ENCODE measurements around the gene CDC42BPA. TPM values are rescaled to one million over a fixed set of nuclear protein-coding genes. Genes with fewer than 3 reads are reported as not detected.

Gene CDC42BPA
- polyA plus RNA-seq, 6 donors from 2014 or later: 0.03 to 0.74 (median 0.48) TPM; not detected in 2

GRCh38 chr1:227311389-227312001 is 6.8 kb downstream of the CDC42BPA start:
- no peak overlapping the region for H3K4me3 Mint-ChIP-seq
- peaks cover 0 to 3% (median 0%) of the 10 kb centered on the region in 7 donors for H3K9me3 Mint-ChIP-seq
- no peak overlapping the region for H3K27ac Mint-ChIP-seq
- peaks cover 0 to 4% (median 0%) of the 10 kb centered on the region in 3 donors for H3K4me1 Mint-ChIP-seq
- ATAC-seq (ENCODE audit: low read depth in 2 of 2) (no peak), DNase-seq (no peak)
- H3K36me3 Mint-ChIP-seq: no peaks in the 10 kb centered on the region
- H3K27me3 Mint-ChIP-seq: peaks cover 23 to 46% (median 26%) of the 10 kb centered on the region in 3 donors

DNA sequence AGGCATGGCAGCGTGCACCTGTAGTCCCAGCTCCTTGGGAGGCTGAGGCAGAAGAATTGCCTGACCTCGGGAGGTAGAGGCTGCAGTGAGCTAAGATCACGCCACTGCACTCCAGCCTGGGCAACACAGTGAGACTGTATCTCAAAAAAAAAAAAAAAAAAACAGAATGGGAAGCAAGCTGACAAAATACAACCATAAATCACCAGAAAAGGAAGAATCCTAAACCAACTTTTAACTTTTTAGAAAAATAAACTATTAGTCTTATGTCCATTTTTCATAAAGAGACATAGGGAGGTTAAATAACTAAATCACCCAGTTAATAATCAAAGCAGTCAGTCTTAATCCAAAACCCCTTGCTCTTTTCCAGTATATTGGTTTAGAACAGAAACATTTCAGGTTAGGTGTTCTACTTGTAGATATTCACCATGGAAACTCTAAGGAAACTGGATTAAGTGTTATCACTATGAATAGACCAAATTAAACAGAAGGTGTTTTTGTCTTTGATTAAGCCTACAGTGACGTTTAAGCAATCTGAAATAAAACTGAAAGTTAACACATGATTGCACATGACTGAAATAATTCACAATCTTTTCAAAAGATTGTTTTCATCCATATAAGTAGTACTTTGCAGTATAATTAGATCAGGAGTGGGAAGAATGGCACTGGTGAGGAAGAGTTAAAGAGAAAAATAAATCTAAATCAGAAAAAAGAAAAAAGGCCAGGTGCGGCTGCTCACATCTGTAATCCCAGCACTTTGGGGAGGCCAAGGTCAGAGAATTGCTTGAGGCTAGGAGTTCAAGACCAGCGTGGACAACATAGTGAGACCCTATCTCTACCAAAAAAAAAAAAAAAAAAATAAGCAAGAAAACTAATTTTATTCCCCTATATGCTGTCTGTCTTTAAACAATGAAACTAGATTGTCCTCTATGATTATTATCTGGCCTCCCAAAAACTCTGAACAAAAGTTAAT is 9.6 kb downstream of the CDC42BPA start:
- Mint-ChIP-seq H3K9me3 (peaks cover 0 to 3% (median 0%) of the 10 kb centered on the region in 7 donors), H3K4me1 (peaks cover 0 to 4% (median 0%) of the 10 kb centered on the region in 3 donors), H3K4me3 (no peak overlapping the region), H3K36me3 (no peaks in the 10 kb centered on the region), H3K27me3 (peaks cover 13 to 24% (median 17%) of the 10 kb centered on the region in 3 donors), H3K27ac (no peak overlapping the region)
- no peak for ATAC-seq (ENCODE audit: low read depth in 2 of 2)
- no peak for DNase-seq

- H3K27me3 Mint-ChIP-seq: peaks cover 8 to 12% (median 11%) of the 10 kb centered on the region in 3 donors
These were observed 11.6 kb downstream of the CDC42BPA start for GRCh38 chr1:227306689-227307088.

GRCh38 chr1:227305894-227306626 is 12.2 kb downstream of the CDC42BPA start:
- Mint-ChIP-seq H3K27me3 (peaks cover 4 to 8% (median 6%) of the 10 kb centered on the region in 3 donors), H3K4me3 (no peak overlapping the region), H3K9me3 (peaks cover 0 to 3% (median 0%) of the 10 kb centered on the region in 7 donors), H3K36me3 (no peaks in the 10 kb centered on the region), H3K27ac (no peak overlapping the region), H3K4me1 (peaks cover 0 to 4% (median 0%) of the 10 kb centered on the region in 3 donors)
- no peak for DNase-seq
- ATAC-seq (ENCODE audit: low read depth in 2 of 2): no peak

More at GRCh38 chr1:227306689-227307088, 11.6 kb downstream of the CDC42BPA start:
- H3K27ac Mint-ChIP-seq: no peak overlapping the region
- H3K36me3 Mint-ChIP-seq: no peaks in the 10 kb centered on the region
- H3K4me3 Mint-ChIP-seq: no peak overlapping the region
- ATAC-seq (ENCODE audit: low read depth in 2 of 2) (no peak), DNase-seq (no peak)
- peaks cover 0 to 3% (median 0%) of the 10 kb centered on the region in 7 donors for H3K9me3 Mint-ChIP-seq
- H3K4me1 Mint-ChIP-seq: peaks cover 0 to 4% (median 0%) of the 10 kb centered on the region in 3 donors

- Mint-ChIP-seq H3K4me3 (no peak overlapping the region), H3K27ac (no peak overlapping the region), H3K27me3 (peaks cover 0 to 5% (median 0%) of the 10 kb centered on the region in 3 donors), H3K36me3 (no peaks in the 10 kb centered on the region), H3K9me3 (no peaks in the 10 kb centered on the region), H3K4me1 (peaks cover 0 to 4% (median 0%) of the 10 kb centered on the region in 3 donors)
- DNase-seq: no peak
- ATAC-seq (ENCODE audit: low read depth in 2 of 2): no peak
These were observed 13.6 kb downstream of the CDC42BPA start for GRCh38 chr1:227304665-227305064.

DNA sequence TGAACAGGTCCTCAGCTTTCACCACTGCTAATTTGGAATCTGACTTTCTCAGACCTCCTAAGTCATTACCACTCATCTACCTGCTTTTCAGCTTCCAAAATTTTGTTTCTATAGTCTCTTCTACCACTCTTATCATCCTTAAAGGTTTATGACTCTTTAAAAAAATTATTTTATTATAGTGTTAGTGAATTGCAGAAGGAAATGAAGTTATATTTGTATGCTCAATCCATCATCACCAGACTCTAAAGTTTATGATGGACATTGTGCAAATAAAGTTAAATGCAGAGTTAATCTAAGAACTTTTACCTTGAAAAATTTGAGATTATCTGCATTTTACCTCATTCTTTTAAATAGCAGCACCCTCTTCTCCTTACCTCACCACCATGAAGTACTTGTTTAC is 14.6 kb downstream of the CDC42BPA start:
- H3K9me3 Mint-ChIP-seq: no peaks in the 10 kb centered on the region
- H3K36me3 Mint-ChIP-seq: no peaks in the 10 kb centered on the region
- DNase-seq (no peak), ATAC-seq (ENCODE audit: low read depth in 2 of 2) (no peak)
- no peak overlapping the region for H3K27ac Mint-ChIP-seq
- peaks cover 0 to 5% (median 0%) of the 10 kb centered on the region in 3 donors for H3K27me3 Mint-ChIP-seq
- H3K4me3 Mint-ChIP-seq: no peak overlapping the region
- peaks cover 0 to under 1% (median 0%) of the 10 kb centered on the region in 3 donors for H3K4me1 Mint-ChIP-seq

DNA sequence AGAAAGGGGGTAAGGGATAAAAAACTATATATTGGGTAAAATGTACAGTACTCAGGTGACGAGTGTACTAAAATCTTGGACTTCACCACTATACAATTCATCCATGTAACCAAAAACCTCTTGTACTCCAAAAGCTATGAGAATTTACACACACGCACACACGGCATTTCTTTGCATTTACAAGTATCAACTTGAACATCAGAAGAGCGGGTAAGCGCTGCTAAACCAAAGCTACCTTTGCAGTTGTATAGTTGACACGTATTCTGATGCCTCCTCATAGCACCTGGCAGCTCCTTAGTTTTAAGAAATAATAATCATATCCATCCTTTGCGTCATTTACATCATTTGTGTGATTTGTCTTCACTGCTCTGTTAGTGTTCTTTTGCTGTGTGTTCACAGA is 17.6 kb downstream of the CDC42BPA start:
- DNase-seq (no peak), ATAC-seq (ENCODE audit: low read depth in 2 of 2) (no peak)
- H3K27me3 Mint-ChIP-seq: peaks cover 0 to 5% (median 0%) of the 10 kb centered on the region in 3 donors
- H3K4me1 Mint-ChIP-seq: no peaks in the 10 kb centered on the region
- H3K4me3 Mint-ChIP-seq: no peak overlapping the region
- H3K27ac Mint-ChIP-seq: no peak overlapping the region
- H3K9me3 Mint-ChIP-seq: peaks cover 0 to 11% (median 0%) of the 10 kb centered on the region in 7 donors
- H3K36me3 Mint-ChIP-seq: no peaks in the 10 kb centered on the region

- no peak for ATAC-seq (ENCODE audit: low read depth in 2 of 2)
- Mint-ChIP-seq H3K27me3 (peaks cover 0 to 5% (median 0%) of the 10 kb centered on the region in 3 donors), H3K27ac (no peak overlapping the region), H3K36me3 (no peaks in the 10 kb centered on the region), H3K9me3 (peaks cover 0 to 11% (median 0%) of the 10 kb centered on the region in 7 donors), H3K4me1 (no peaks in the 10 kb centered on the region), H3K4me3 (no peak overlapping the region)
- DNase-seq: no peak
These were observed 18.6 kb downstream of the CDC42BPA start for GRCh38 chr1:227299688-227300087.

GRCh38 chr1:227299241-227299627 is 19.1 kb downstream of the CDC42BPA start:
- Mint-ChIP-seq H3K4me3 (no peak overlapping the region), H3K27ac (no peak overlapping the region), H3K27me3 (peaks cover 0 to 5% (median 0%) of the 10 kb centered on the region in 3 donors), H3K36me3 (no peaks in the 10 kb centered on the region), H3K4me1 (no peaks in the 10 kb centered on the region), H3K9me3 (peaks cover 0 to 11% (median 0%) of the 10 kb centered on the region in 7 donors)
- no peak for DNase-seq
- no peak for ATAC-seq (ENCODE audit: low read depth in 2 of 2)

GRCh38 chr1:227298512-227299240 is 19.6 kb downstream of the CDC42BPA start:
- no peak for ATAC-seq (ENCODE audit: low read depth in 2 of 2)
- H3K27ac Mint-ChIP-seq: no peak overlapping the region
- H3K9me3 Mint-ChIP-seq: peaks cover 0 to 11% (median 0%) of the 10 kb centered on the region in 7 donors
- H3K27me3 Mint-ChIP-seq: peaks cover 0 to 5% (median 0%) of the 10 kb centered on the region in 3 donors
- DNase-seq: no peak
- no peak overlapping the region for H3K4me3 Mint-ChIP-seq
- no peaks in the 10 kb centered on the region for H3K4me1 Mint-ChIP-seq
- H3K36me3 Mint-ChIP-seq: no peaks in the 10 kb centered on the region

DNA sequence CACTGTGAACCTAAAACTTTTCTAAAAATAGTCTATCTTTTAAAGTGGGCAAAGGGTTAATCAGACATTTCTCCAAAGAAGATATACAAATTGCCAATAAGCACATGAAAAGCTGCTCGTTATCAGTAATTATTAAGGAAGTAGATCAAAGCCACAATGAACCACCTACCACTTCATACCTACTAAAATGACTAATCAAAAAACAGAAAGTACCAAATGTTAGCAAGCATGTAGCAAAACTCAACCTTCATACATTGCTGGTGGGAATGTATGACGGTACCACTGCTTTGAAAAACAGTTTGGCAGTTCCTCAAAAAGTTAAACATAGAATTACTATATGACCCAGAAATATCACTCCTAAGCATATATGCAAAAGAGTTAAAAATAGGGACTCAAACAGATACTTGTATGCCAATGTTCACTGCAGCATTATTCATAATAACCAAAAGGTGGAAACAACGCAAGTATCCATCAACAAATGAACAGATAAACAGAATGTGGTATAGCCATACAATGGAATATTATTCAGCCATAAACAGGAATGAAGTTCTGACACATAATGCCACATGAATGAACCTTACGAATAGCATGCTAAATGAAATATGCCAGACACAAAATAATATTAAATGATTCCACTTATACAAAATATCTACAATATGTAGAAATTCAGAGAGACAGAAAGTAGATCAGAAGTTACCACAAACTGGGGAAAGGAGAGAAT is 21.1 kb downstream of the CDC42BPA start:
- H3K4me3 Mint-ChIP-seq: no peak overlapping the region
- no peak for DNase-seq
- peaks cover 0 to 11% (median 0%) of the 10 kb centered on the region in 7 donors for H3K9me3 Mint-ChIP-seq
- H3K4me1 Mint-ChIP-seq: no peaks in the 10 kb centered on the region
- no peak for ATAC-seq (ENCODE audit: low read depth in 2 of 2)
- no peak overlapping the region for H3K27ac Mint-ChIP-seq
- H3K27me3 Mint-ChIP-seq: peaks cover 0 to 5% (median 0%) of the 10 kb centered on the region in 3 donors
- H3K36me3 Mint-ChIP-seq: no peaks in the 10 kb centered on the region

GRCh38 chr1:227295609-227296008 is 22.7 kb downstream of the CDC42BPA start:
- H3K4me1 Mint-ChIP-seq: no peaks in the 10 kb centered on the region
- H3K27ac Mint-ChIP-seq: no peak overlapping the region
- peaks cover 0 to 11% (median 0%) of the 10 kb centered on the region in 7 donors for H3K9me3 Mint-ChIP-seq
- H3K36me3 Mint-ChIP-seq: no peaks in the 10 kb centered on the region
- ATAC-seq (ENCODE audit: low read depth in 2 of 2): no peak
- peaks cover 0 to under 1% (median 0%) of the 10 kb centered on the region in 3 donors for H3K27me3 Mint-ChIP-seq
- DNase-seq: no peak
- peak overlapping the region in 1 of 8 donors; percentile 1 for H3K4me3 Mint-ChIP-seq

Measured in naive B cell (primary cell).